Mucosa of gallbladder (tissue), 1 donor: ENCODE results near the gene RNF222. TPM values are rescaled to one million over a fixed set of nuclear protein-coding genes. Genes with fewer than 3 reads are reported as not detected.

Experiments
- DNase-seq: peaks from one replicate; pipeline ENCODE4 v3.0.0-alpha.2; 2020; ENCODE audit warnings: low spot score
- total RNA-seq: library from RNA; stranded (reverse); gene quantifications from one replicate; pipeline ENCODE4 v1.2.1, GENCODE V29; 2021
- donor health status: DM: no; HTN: no; CAD: no.

The RNF222 gene
- total RNA-seq, result not detected

DNA sequence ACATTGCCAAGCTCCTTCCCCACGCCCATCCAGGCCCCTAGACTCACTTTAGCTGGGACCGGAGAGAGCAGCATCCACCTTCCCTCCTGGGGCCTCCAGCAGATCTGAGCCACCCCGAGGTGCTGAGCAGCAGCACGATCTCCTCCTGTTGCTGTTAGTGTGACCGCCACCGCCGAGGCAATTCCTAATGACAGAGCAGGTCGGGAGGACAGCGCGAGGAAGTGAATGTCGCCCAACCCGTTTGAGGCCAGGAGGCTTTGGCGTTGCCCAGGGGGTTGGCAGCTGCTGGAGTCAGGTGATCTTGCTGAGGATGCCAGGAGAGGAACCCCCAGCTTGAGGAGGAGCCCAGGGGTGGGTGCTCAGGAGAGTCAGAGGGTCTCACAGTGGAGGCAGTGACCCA lies at the start of gene RNF222:
Gene RNF222 (minus strand): TSS at position 192 of the 400 bp plus-strand sequence. CDS start 4,366 bp downstream, outside the sequence.
- no peak for DNase-seq

GRCh38 chr17:8445536-8445935 lies 47.9 kb upstream of the RNF222 start:
- DNase-seq, result no peak

- DNase-seq, result no peak
Measured at GRCh38 chr17:8444494-8444893, 46.9 kb upstream of the RNF222 start.

DNA sequence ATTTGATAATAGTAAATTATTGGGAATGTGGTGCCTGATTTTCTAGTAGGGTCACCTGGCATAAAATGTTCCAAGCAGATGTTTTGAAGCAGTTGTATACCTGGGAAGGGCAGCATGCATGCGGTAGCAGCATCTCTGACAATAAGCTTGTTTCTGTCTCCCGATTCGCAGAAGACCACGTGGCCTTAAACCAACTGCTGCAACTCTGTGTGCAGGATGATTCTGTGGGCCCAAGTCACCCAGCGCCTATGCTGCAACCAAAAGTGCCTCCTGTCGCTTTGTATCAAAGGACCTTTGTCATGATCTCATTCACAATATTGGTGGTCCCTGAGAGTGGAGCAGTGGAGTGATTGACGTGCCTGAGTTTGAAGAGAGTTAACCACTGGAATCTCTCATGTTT lies 46.1 kb upstream of the RNF222 start:
- DNase-seq, result no peak

DNA sequence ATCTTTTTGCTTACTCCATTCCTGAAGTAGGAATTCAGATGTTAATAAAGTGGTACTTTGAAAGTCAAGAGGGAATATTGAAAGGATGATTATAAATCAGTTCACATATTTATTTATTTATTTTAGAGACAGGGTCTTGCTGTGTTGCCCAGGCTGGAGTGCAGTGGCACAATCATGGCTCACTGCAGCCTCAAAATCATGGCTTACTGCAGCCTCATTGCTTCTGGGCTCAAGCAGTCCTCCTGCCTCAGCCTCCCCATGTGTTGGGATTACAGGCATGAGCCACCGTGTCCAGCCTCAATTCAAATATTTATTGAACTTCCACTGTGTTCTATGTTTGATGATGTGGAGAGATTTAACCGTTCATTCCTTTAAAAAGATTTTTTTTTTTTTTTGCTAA lies 44.7 kb upstream of the RNF222 start:
- DNase-seq, result no peak

GRCh38 chr17:8441690-8442089 lies 44.1 kb upstream of the RNF222 start:
- no peak for DNase-seq

DNA sequence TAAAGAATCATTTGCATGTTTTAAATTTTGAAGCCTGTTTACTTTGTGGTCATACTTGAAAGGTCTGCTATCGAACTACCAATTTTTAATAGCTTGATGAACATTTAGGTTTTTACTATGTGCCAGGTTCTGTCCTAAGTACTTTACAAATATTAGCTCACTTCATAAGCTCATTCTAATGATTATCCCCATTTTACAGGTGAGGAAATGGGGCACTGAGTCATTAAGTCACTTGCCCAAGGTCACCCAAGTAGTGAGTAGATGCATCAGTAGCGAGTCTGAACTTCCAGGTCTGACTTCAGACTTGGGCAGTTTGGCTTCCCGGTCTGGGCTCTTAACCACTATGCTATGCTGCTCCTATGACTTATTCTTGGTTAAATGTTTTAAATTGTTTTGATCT lies 42.1 kb upstream of the RNF222 start:
- DNase-seq, result no peak

DNA sequence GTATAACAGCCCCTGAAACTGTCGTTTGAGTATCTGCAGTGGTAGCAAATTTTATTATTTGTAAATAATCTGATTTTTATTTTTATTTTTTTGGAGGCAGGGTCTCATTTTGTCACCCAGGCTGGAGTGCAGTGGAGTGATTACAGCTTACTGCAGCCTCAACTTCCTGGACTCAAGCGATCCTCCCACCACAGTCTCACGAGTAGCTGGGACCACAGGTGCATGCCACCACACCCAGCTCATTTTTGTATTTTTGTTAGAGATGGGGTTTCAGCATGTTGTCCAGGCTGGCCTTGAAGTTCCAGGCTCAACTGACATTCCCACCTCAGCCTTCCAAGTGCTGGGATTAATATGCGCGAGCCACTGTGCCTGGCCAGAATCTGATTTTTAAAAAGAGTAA lies 40.8 kb upstream of the RNF222 start:
- DNase-seq, result no peak

DNA sequence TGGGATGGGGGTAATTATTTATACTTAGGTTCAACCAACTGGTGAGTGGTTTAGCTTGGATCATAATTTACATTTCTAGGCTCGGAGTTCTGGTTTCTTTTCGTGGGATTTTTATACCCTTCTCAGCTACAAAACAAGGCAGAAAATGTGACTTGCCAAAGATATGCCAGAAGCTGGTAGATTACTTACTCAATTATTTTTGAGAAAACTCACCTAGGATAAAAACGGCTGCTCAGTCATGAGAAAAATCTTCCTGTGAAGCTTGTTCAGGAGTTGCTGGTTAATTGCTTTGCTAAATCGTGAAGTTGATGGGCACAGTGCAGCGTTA lies 39.2 kb upstream of the RNF222 start:
- DNase-seq, result no peak

DNA sequence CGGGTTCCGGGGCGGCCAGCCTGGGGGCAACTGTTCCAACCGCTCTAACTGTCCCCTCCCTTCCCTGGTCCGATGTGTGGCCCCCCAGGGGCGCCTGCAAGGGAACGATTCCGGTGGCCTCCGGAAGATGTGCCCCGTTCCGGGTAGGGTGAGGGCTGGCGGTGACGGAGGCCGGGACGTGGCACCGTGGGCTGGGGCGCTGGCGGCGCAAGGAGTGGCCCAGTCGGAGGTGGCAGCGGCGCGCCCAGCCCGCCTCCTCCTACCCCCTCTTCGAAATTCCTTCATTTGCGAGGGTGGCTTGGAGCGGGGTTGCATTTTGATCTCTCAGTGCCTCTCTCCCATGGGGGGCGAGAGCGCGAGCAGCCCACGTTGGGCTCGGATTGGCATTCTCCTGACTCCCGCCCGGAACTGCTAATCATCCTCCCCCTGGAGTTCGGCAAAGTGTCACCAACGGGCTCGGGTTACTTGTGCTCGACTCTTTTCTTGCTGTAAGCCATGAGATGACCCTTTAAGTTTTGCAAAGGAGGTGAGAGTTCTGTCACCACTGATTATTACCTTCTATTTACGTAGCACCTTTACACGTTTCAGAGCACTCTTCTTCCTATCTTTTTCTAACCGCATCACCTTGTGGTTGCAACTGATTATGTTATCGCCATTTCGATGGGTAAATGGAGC lies 38.7 kb upstream of the RNF222 start:
- DNase-seq, result peak; percentile 54

- peak; percentile 99 for DNase-seq
Measured at GRCh38 chr17:8435245-8436168, 37.9 kb upstream of the RNF222 start, which contains the start of gene NDEL1. Gene NDEL1 (plus strand): TSS chr17:8435884. CDS start chr17:8444272, 8,388 bp downstream.

DNA sequence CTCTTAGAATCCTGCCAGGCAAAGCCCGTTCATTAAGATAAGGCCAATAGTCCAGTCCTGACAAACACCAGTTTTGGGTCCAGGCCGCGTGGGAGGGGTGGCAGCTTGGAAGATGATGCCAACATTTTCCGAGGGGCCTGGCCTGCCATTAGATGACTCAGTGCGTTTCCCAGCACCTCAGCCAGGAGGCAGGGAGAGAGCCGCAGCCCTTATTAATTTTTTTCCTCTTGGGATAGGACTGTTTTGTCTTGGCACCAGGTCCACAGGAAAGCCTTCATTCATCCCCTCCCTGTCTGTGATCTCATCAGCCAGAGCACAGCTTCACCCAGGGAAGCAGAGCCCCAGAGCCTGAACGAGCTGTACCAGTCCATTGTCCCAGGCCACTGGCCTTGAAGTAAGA lies 33.3 kb upstream of the RNF222 start:
- peak; percentile 61 for DNase-seq

- DNase-seq, result no peak
Measured at GRCh38 chr17:8426802-8427201, 29.2 kb upstream of the RNF222 start.

DNA sequence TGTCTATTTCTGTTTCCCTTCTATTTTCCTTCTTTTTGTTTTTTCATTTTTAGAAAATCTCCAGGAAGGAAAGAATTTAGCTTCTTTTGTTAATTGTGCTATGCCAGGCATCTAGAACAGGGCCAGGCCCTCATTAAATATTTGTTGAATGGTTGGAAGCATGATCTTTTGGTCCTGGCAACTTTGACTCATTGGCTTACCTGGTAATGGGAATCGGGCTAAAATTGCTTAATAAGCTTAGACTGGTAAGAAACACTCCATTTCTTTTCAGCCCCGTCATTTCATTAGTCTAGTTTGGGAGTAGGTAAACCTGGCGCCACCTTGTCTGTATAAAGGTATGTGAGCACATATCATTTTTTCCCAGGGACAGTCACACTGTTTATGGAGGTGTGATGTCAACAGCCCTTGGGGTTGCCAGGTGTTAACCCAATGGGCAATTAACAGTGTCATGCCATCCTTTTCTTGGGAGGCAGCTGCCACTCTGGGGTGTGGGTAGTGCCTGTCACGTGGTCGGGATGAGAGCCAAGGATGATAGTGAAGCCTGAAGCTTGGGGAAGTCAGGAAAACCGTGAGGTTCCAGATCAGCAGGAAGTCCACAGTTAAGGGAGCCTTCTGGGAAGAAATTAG lies 28.6 kb upstream of the RNF222 start:
- DNase-seq, result no peak

DNA sequence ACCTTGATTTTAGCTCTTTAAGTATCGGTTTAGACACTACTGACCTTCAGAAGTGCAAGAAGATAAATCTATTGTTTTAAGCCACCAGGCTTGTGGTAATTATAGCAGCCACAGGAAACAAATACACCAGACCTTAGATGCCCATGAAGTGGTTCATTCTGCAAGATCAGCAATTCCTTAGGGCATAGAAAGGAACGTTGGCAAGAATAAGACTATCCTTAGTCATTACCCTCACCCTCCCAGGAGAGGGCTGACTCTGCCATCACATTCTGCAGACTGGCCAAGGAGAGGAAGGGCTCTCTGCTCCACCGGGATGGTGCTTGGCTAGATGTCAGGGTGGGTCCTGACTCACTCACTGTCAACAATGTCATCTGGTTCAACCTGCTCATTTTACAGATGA lies 23.9 kb upstream of the RNF222 start:
- DNase-seq, result peak; percentile 23

DNA sequence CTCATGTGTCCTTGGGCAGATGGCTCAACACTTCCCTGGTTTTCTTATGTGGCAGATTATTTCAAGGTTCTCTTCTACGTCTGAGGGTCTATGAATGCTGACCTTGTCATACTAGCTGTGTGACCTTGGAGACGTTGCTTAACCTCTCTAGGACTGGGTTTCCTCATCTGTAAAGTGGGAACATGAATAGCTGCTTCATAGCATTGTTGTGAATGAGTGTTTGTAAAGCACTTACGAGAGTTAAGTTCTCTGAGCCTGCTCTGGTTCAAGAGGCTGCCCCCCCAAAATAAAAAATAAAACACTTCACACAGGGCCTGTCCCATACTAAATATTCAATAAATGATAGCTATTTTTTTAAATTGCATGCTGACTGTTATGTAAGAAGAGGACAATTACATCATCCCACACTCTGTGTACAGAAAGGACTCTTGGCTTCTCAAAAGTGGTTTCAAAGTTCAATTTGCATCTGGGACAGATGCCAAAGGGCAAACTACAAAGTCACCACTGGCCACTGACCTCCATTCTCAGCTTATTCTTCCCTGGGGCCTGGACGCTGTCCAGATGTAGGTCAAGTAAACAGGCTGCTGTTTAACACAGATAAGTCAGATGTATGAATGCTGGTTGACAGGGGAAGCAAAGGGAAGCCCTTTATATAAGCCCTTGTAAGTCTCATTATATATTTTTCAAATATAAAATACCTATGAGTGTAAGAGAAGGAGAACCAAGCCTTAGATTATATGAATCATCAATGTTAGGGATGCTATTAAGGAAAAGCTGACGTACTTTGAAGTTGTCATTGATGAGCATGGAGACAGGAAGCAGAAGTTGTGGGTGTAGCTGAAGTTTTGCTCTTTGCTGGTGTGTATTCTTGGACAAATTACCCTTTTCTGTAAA lies 22.7 kb upstream of the RNF222 start:
- peak; percentile 94 for DNase-seq

DNA sequence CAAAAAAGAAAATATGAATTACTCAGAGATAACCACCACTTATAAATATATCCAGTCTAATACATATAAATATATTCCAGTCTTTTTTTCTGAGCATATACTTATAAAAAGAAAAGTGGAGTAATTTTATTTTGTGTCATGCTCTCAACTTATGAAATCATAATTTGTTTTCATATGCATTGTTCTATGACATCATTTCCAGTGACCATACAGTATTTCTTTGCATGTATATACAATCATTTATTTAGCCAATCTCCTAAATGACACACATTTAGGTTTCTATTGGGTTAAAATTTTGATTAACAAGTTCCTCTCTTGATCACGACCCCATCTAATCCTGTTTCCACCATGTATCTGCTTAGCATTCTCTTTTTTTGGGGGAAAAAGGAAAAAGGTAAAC lies 21.7 kb upstream of the RNF222 start:
- DNase-seq, result no peak

- no peak for DNase-seq
Measured at GRCh38 chr17:8418471-8418870, 20.8 kb upstream of the RNF222 start.

- no peak for DNase-seq
Measured at GRCh38 chr17:8417806-8418205, 20.2 kb upstream of the RNF222 start.

DNA sequence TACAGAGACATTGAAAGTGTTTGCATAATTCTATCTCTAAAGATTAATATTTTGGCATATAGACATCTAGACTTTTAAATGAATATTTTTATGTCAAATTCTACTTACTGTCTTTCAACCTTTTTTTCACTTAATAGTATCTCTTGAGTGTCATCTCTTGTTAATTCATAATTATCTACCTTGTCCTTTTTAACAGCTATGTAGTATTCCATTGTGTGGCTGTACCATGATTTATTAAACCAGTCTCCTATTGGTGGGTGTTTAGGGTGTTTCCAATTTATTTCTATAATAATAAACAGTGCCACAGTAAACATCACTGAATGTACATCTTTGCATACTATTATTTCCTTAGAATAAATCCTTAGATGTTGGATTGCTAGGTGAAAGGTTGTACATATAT lies 16.3 kb upstream of the RNF222 start:
- no peak for DNase-seq

- no peak for DNase-seq
Measured at GRCh38 chr17:8413328-8413727, 15.7 kb upstream of the RNF222 start.

GRCh38 chr17:8412089-8412488 lies 14.5 kb upstream of the RNF222 start:
- DNase-seq, result no peak
